ENCODE data around the gene GUCY2C. TPM values are rescaled to one million over a fixed set of nuclear protein-coding genes. Genes with fewer than 3 reads are reported as not detected.

Gene GUCY2C
- total RNA-seq, 1 donor from 2014 or later = not detected

- DNase-seq (ENCODE audit: low read depth, low spot score) = no peak
These were observed 67.6 kb downstream of the GUCY2C start for GRCh38 chr12:14628771-14629170.

- DNase-seq (ENCODE audit: low read depth, low spot score) = no peak
These were observed 74.6 kb downstream of the GUCY2C start for GRCh38 chr12:14621826-14622225.

GRCh38 chr12:14619741-14620501 is 76.5 kb downstream of the GUCY2C start:
- no peak for DNase-seq (ENCODE audit: low read depth, low spot score)

GRCh38 chr12:14618983-14619382 is 77.4 kb downstream of the GUCY2C start:
- no peak for DNase-seq (ENCODE audit: low read depth, low spot score)

- no peak for DNase-seq (ENCODE audit: low read depth, low spot score)
These were observed 81.7 kb downstream of the GUCY2C start for GRCh38 chr12:14614704-14615121.

- no peak for DNase-seq (ENCODE audit: low read depth, low spot score)
These were observed 82.7 kb downstream of the GUCY2C start for GRCh38 chr12:14613718-14614117.

GRCh38 chr12:14612898-14613445 is 83.4 kb downstream of the GUCY2C start:
- no peak for DNase-seq (ENCODE audit: low read depth, low spot score)

GRCh38 chr12:14612250-14612649 is 84.1 kb downstream of the GUCY2C start:
- DNase-seq (ENCODE audit: low read depth, low spot score) = no peak

GRCh38 chr12:14611640-14612203 is 84.7 kb downstream of the GUCY2C start:
- DNase-seq (ENCODE audit: low read depth, low spot score) = no peak

- DNase-seq (ENCODE audit: low read depth, low spot score) = no peak
These were observed 88.8 kb downstream of the GUCY2C start for GRCh38 chr12:14607568-14607967.

GRCh38 chr12:14605401-14605989 is 90.9 kb downstream of the GUCY2C start:
- no peak for DNase-seq (ENCODE audit: low read depth, low spot score)

- DNase-seq (ENCODE audit: low read depth, low spot score) = no peak
These were observed 94.5 kb downstream of the GUCY2C start for GRCh38 chr12:14601692-14602478.

GRCh38 chr12:14597480-14597879 is 98.9 kb downstream of the GUCY2C start:
- DNase-seq (ENCODE audit: low read depth, low spot score) = no peak

GRCh38 chr12:14591719-14592118 is 104.7 kb downstream of the GUCY2C start:
- DNase-seq (ENCODE audit: low read depth, low spot score) = no peak

- no peak for DNase-seq (ENCODE audit: low read depth, low spot score)
These were observed 107.0 kb downstream of the GUCY2C start for GRCh38 chr12:14589169-14590004.

- no peak for DNase-seq (ENCODE audit: low read depth, low spot score)
These were observed 107.8 kb downstream of the GUCY2C start for GRCh38 chr12:14588571-14588970.

GRCh38 chr12:14578646-14579045 is 117.8 kb downstream of the GUCY2C start:
- no peak for DNase-seq (ENCODE audit: low read depth, low spot score)

GRCh38 chr12:14577344-14577743 is 119.1 kb downstream of the GUCY2C start:
- DNase-seq (ENCODE audit: low read depth, low spot score) = no peak

- DNase-seq (ENCODE audit: low read depth, low spot score) = no peak
These were observed 119.5 kb downstream of the GUCY2C start for GRCh38 chr12:14576896-14577295.

- DNase-seq (ENCODE audit: low read depth, low spot score) = no peak
These were observed 120.8 kb downstream of the GUCY2C start for GRCh38 chr12:14575585-14575984.

GRCh38 chr12:14573118-14573517 is 123.3 kb downstream of the GUCY2C start:
- no peak for DNase-seq (ENCODE audit: low read depth, low spot score)
